Measurements from ENCODE around the gene SMYD3.

Gene SMYD3

GRCh38 chr1:245995474-245995873, 511.6 kb downstream of the SMYD3 start:
- Histone ChIP-seq H3K4me1 (ENCODE audit: control insufficient read depth in 5 of 5, insufficient read depth in 5 of 5, low read length in 5 of 5) (peaks cover 0 to 2% (median 0%) of the 10 kb centered on the region in 5 donors), H3K27ac (ENCODE audit: low read depth, low read length) (no peak overlapping the region)

GRCh38 chr1:245991266-245991665, 515.8 kb downstream of the SMYD3 start:
- Histone ChIP-seq H3K27me3 (ENCODE audit: control insufficient read depth in 5 of 5, insufficient read depth in 4 of 5, low read length in 5 of 5) (no peaks in the 10 kb centered on the region), H3K9me3 (ENCODE audit: control insufficient read depth in 5 of 5, low read length in 5 of 5) (no peaks in the 10 kb centered on the region), H3K4me3 (ENCODE audit: low read depth in 1 of 5, low read length in 5 of 5) (no peak overlapping the region), H3K9ac (ENCODE audit: low read length in 5 of 5) (no peak overlapping the region), H3K4me1 (ENCODE audit: control insufficient read depth in 5 of 5, insufficient read depth in 5 of 5, low read length in 5 of 5) (peaks cover 0 to 11% (median 7%) of the 10 kb centered on the region in 5 donors), H3K36me3 (ENCODE audit: control insufficient read depth in 5 of 5, insufficient read depth in 5 of 5, low read length in 5 of 5) (no peaks in the 10 kb centered on the region), H3K27ac (ENCODE audit: low read depth, low read length) (no peak overlapping the region)

More at GRCh38 chr1:245995474-245995873, 511.6 kb downstream of the SMYD3 start:
- no peak overlapping the region for H3K4me3 ChIP-seq (ENCODE audit: low read depth in 1 of 5, low read length in 5 of 5)
- H3K9ac ChIP-seq (ENCODE audit: low read length in 5 of 5), result no peak overlapping the region
- H3K9me3 ChIP-seq (ENCODE audit: control insufficient read depth in 5 of 5, low read length in 5 of 5), result peaks cover 0 to 5% (median 0%) of the 10 kb centered on the region in 5 donors
- no peaks in the 10 kb centered on the region for H3K27me3 ChIP-seq (ENCODE audit: control insufficient read depth in 5 of 5, insufficient read depth in 4 of 5, low read length in 5 of 5)
- H3K36me3 ChIP-seq (ENCODE audit: control insufficient read depth in 5 of 5, insufficient read depth in 5 of 5, low read length in 5 of 5), result no peaks in the 10 kb centered on the region

GRCh38 chr1:245990315-245991022, 516.6 kb downstream of the SMYD3 start:
- no peak overlapping the region for H3K4me3 ChIP-seq (ENCODE audit: low read depth in 1 of 5, low read length in 5 of 5)
- H3K27ac ChIP-seq (ENCODE audit: low read depth, low read length), result no peak overlapping the region
- H3K27me3 ChIP-seq (ENCODE audit: control insufficient read depth in 5 of 5, insufficient read depth in 4 of 5, low read length in 5 of 5), result no peaks in the 10 kb centered on the region
- H3K4me1 ChIP-seq (ENCODE audit: control insufficient read depth in 5 of 5, insufficient read depth in 5 of 5, low read length in 5 of 5), result peaks cover 0 to 12% (median 7%) of the 10 kb centered on the region in 5 donors
- no peaks in the 10 kb centered on the region for H3K36me3 ChIP-seq (ENCODE audit: control insufficient read depth in 5 of 5, insufficient read depth in 5 of 5, low read length in 5 of 5)
- H3K9ac ChIP-seq (ENCODE audit: low read length in 5 of 5), result no peak overlapping the region
- H3K9me3 ChIP-seq (ENCODE audit: control insufficient read depth in 5 of 5, low read length in 5 of 5), result no peaks in the 10 kb centered on the region

- Histone ChIP-seq H3K27me3 (ENCODE audit: control insufficient read depth in 5 of 5, insufficient read depth in 4 of 5, low read length in 5 of 5) (no peaks in the 10 kb centered on the region), H3K4me1 (ENCODE audit: control insufficient read depth in 5 of 5, insufficient read depth in 5 of 5, low read length in 5 of 5) (peaks cover 0 to 12% (median 7%) of the 10 kb centered on the region in 5 donors), H3K4me3 (ENCODE audit: low read depth in 1 of 5, low read length in 5 of 5) (no peak overlapping the region), H3K9ac (ENCODE audit: low read length in 5 of 5) (no peak overlapping the region), H3K36me3 (ENCODE audit: control insufficient read depth in 5 of 5, insufficient read depth in 5 of 5, low read length in 5 of 5) (no peaks in the 10 kb centered on the region), H3K27ac (ENCODE audit: low read depth, low read length) (no peak overlapping the region), H3K9me3 (ENCODE audit: control insufficient read depth in 5 of 5, low read length in 5 of 5) (no peaks in the 10 kb centered on the region)
Observed at GRCh38 chr1:245988393-245989078, 518.5 kb downstream of the SMYD3 start.

GRCh38 chr1:245987997-245988392, 519.1 kb downstream of the SMYD3 start:
- H3K36me3 ChIP-seq (ENCODE audit: control insufficient read depth in 5 of 5, insufficient read depth in 5 of 5, low read length in 5 of 5), result no peaks in the 10 kb centered on the region
- H3K27ac ChIP-seq (ENCODE audit: low read depth, low read length), result no peak overlapping the region
- no peak overlapping the region for H3K4me3 ChIP-seq (ENCODE audit: low read depth in 1 of 5, low read length in 5 of 5)
- no peaks in the 10 kb centered on the region for H3K9me3 ChIP-seq (ENCODE audit: control insufficient read depth in 5 of 5, low read length in 5 of 5)
- no peaks in the 10 kb centered on the region for H3K27me3 ChIP-seq (ENCODE audit: control insufficient read depth in 5 of 5, insufficient read depth in 4 of 5, low read length in 5 of 5)
- H3K9ac ChIP-seq (ENCODE audit: low read length in 5 of 5), result no peak overlapping the region
- peaks cover 0 to 12% (median 7%) of the 10 kb centered on the region in 5 donors for H3K4me1 ChIP-seq (ENCODE audit: control insufficient read depth in 5 of 5, insufficient read depth in 5 of 5, low read length in 5 of 5)

GRCh38 chr1:245987577-245987976, 519.5 kb downstream of the SMYD3 start:
- Histone ChIP-seq H3K27ac (ENCODE audit: low read depth, low read length) (no peak overlapping the region), H3K4me1 (ENCODE audit: control insufficient read depth in 5 of 5, insufficient read depth in 5 of 5, low read length in 5 of 5) (peaks cover 0 to 12% (median 7%) of the 10 kb centered on the region in 5 donors), H3K4me3 (ENCODE audit: low read depth in 1 of 5, low read length in 5 of 5) (no peak overlapping the region), H3K9ac (ENCODE audit: low read length in 5 of 5) (no peak overlapping the region), H3K36me3 (ENCODE audit: control insufficient read depth in 5 of 5, insufficient read depth in 5 of 5, low read length in 5 of 5) (no peaks in the 10 kb centered on the region), H3K27me3 (ENCODE audit: control insufficient read depth in 5 of 5, insufficient read depth in 4 of 5, low read length in 5 of 5) (no peaks in the 10 kb centered on the region), H3K9me3 (ENCODE audit: control insufficient read depth in 5 of 5, low read length in 5 of 5) (no peaks in the 10 kb centered on the region)

GRCh38 chr1:245987219-245987545, 519.9 kb downstream of the SMYD3 start:
- Histone ChIP-seq H3K4me1 (ENCODE audit: control insufficient read depth in 5 of 5, insufficient read depth in 5 of 5, low read length in 5 of 5) (peaks cover 0 to 12% (median 7%) of the 10 kb centered on the region in 5 donors), H3K27ac (ENCODE audit: low read depth, low read length) (no peak overlapping the region), H3K4me3 (ENCODE audit: low read depth in 1 of 5, low read length in 5 of 5) (no peak overlapping the region), H3K36me3 (ENCODE audit: control insufficient read depth in 5 of 5, insufficient read depth in 5 of 5, low read length in 5 of 5) (no peaks in the 10 kb centered on the region), H3K9me3 (ENCODE audit: control insufficient read depth in 5 of 5, low read length in 5 of 5) (no peaks in the 10 kb centered on the region), H3K27me3 (ENCODE audit: control insufficient read depth in 5 of 5, insufficient read depth in 4 of 5, low read length in 5 of 5) (no peaks in the 10 kb centered on the region), H3K9ac (ENCODE audit: low read length in 5 of 5) (no peak overlapping the region)

- H3K9ac ChIP-seq (ENCODE audit: low read length in 5 of 5), result no peak overlapping the region
- no peak overlapping the region for H3K27ac ChIP-seq (ENCODE audit: low read depth, low read length)
Observed at GRCh38 chr1:245986404-245987218, 520.5 kb downstream of the SMYD3 start.

GRCh38 chr1:245984390-245985155, 522.5 kb downstream of the SMYD3 start:
- Histone ChIP-seq H3K27me3 (ENCODE audit: control insufficient read depth in 5 of 5, insufficient read depth in 4 of 5, low read length in 5 of 5) (no peaks in the 10 kb centered on the region), H3K27ac (ENCODE audit: low read depth, low read length) (no peak overlapping the region), H3K9me3 (ENCODE audit: control insufficient read depth in 5 of 5, low read length in 5 of 5) (no peaks in the 10 kb centered on the region), H3K36me3 (ENCODE audit: control insufficient read depth in 5 of 5, insufficient read depth in 5 of 5, low read length in 5 of 5) (no peaks in the 10 kb centered on the region), H3K9ac (ENCODE audit: low read length in 5 of 5) (no peak overlapping the region), H3K4me1 (ENCODE audit: control insufficient read depth in 5 of 5, insufficient read depth in 5 of 5, low read length in 5 of 5) (peaks cover 0 to 9% (median 6%) of the 10 kb centered on the region in 5 donors), H3K4me3 (ENCODE audit: low read depth in 1 of 5, low read length in 5 of 5) (no peak overlapping the region)

More at GRCh38 chr1:245986404-245987218, 520.5 kb downstream of the SMYD3 start:
- Histone ChIP-seq H3K4me3 (ENCODE audit: low read depth in 1 of 5, low read length in 5 of 5) (no peak overlapping the region), H3K9me3 (ENCODE audit: control insufficient read depth in 5 of 5, low read length in 5 of 5) (no peaks in the 10 kb centered on the region), H3K27me3 (ENCODE audit: control insufficient read depth in 5 of 5, insufficient read depth in 4 of 5, low read length in 5 of 5) (no peaks in the 10 kb centered on the region), H3K36me3 (ENCODE audit: control insufficient read depth in 5 of 5, insufficient read depth in 5 of 5, low read length in 5 of 5) (no peaks in the 10 kb centered on the region), H3K4me1 (ENCODE audit: control insufficient read depth in 5 of 5, insufficient read depth in 5 of 5, low read length in 5 of 5) (peaks cover 0 to 12% (median 7%) of the 10 kb centered on the region in 5 donors)
